ENCODE measurements around the gene PLIN4. TPM values are rescaled to one million over a fixed set of nuclear protein-coding genes. Genes with fewer than 3 reads are reported as not detected.
"Not testable (repeated sequence)": the region's sequence is repeated elsewhere in the genome, so short reads cannot be mapped to it uniquely, and the experiment has no call there.

PLIN4 gene
- total and polyA plus RNA-seq, 9 donors: 1.4 to 4.5 (median 2.8) TPM

DNA sequence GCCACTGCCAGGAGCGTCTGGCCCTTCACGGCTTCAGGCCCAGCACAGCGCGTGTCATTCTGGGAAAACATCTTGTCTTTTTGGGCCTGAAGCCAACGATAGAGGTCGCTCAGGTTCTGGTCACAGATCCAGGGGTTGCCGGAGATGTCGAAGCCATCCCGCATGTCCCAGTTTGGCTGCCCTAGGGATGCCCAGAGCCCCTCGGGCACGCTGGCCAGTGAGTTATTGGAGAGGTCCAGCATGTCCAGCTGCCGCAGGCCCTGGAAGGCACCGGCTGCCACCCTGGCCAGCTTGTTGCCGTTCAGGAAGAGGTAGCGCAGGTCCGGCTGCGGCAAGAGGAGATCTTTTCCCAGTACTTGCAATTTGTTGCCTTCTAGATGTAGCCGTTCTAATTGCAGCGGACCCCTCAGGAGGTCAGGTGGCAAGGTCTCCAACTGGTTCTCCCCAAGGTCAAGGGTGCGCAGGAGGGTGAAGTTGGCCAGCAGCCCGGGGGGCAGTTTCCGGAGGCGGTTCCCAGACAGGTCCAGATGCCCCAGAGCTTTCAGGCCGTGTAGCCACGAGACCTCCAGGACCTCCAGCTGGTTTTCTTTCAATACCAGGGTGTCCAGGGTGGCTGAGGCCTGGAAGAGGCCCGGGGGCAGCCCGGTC lies 19.8 kb upstream of the PLIN4 start:
- Histone ChIP-seq H3K9me3 (replicated peaks; ENCODE audit: control insufficient read depth, low read depth, low read length) (peaks cover 8% of the 10 kb centered on the region), H3K27me3 (ENCODE audit: control insufficient read depth, insufficient read depth, low read length) (peaks cover 8% of the 10 kb centered on the region), H3K4me3 (ENCODE audit: low read length) (no peak overlapping the region), H3K36me3 (ENCODE audit: control insufficient read depth, insufficient read depth, low read length) (no peaks in the 10 kb centered on the region), H3K27ac (ENCODE audit: low read length) (no peak overlapping the region), H3K4me1 (ENCODE audit: control insufficient read depth, insufficient read depth, low read length) (peaks cover 29% of the 10 kb centered on the region)
- WGBS (ENCODE audit: insufficient coverage): 71% methylated on average over 27 of the region's 27 CpGs
- no peak for DNase-seq

GRCh38 chr19:4536798-4537197 lies 18.5 kb upstream of the PLIN4 start:
- Histone ChIP-seq H3K9me3 (replicated peaks; ENCODE audit: control insufficient read depth, low read depth, low read length) (peaks cover 8% of the 10 kb centered on the region), H3K27me3 (ENCODE audit: control insufficient read depth, insufficient read depth, low read length) (peaks cover 8% of the 10 kb centered on the region), H3K27ac (ENCODE audit: low read length) (no peak overlapping the region), H3K36me3 (ENCODE audit: control insufficient read depth, insufficient read depth, low read length) (no peaks in the 10 kb centered on the region), H3K4me1 (ENCODE audit: control insufficient read depth, insufficient read depth, low read length) (peaks cover 29% of the 10 kb centered on the region), H3K4me3 (ENCODE audit: low read length) (no peak overlapping the region)
- no peak for DNase-seq
- WGBS (ENCODE audit: insufficient coverage): 26% methylated on average over 4 of the region's 5 CpGs

DNA sequence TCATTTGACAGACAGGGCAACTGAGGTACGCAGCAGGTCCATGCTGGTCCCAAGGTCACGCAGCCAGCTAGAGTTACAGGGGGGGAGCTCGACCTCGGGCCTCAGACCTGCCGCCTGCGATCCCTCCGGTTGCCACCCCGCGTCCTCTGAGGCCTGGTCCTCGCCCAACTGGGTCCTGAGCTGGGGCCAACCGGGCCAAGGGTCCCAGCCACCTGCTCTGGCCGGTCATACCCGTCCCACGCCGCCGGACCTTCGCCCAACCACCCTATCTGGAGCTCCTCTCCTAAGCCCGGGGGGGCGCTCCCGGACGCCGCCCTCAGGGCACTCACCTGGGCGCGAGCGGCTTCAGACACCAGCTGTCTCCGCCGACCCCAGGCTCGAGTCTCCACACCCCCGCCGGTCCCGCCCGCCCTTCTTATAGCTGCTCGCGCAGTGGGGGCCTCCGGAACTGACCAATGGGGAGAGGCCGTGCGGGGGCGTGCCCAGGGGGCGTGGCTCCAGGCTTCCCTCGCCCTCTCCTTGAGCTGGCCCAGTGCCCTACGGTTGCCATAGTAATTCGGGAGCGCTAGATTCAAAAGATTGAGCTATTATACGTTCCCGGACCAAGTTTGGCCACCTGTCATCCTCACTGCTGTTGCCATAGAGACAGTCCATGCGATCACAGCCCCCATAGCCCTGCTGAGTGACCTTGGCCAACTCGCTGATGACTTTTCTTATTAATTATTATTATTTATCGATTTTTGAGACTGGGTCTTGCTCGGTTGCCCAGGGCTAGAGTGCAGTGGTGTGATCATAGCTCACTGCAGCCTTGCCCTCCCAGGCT lies 16.8 kb upstream of the PLIN4 start, which contains the start of gene PLIN5:
TSS of gene PLIN5 (minus strand) at position 389 of the 823 bp plus-strand sequence. CDS start 1,150 bp downstream, outside the sequence.
- no peaks in the 10 kb centered on the region for H3K36me3 ChIP-seq (ENCODE audit: control insufficient read depth, insufficient read depth, low read length)
- 3% methylated on average over 43 of the region's 49 CpGs for WGBS (ENCODE audit: insufficient coverage)
- no peaks in the 10 kb centered on the region for H3K9me3 ChIP-seq (replicated peaks; ENCODE audit: control insufficient read depth, low read depth, low read length)
- H3K4me3 ChIP-seq (ENCODE audit: low read length): peak within 1 kb of the TSS; percentile 1
- no peak within 1 kb of the TSS for H3K27ac ChIP-seq (ENCODE audit: low read length)
- DNase-seq: peak; percentile 68
- peaks cover 29% of the 10 kb centered on the region for H3K4me1 ChIP-seq (ENCODE audit: control insufficient read depth, insufficient read depth, low read length)
- peaks cover 8% of the 10 kb centered on the region for H3K27me3 ChIP-seq (ENCODE audit: control insufficient read depth, insufficient read depth, low read length)

DNA sequence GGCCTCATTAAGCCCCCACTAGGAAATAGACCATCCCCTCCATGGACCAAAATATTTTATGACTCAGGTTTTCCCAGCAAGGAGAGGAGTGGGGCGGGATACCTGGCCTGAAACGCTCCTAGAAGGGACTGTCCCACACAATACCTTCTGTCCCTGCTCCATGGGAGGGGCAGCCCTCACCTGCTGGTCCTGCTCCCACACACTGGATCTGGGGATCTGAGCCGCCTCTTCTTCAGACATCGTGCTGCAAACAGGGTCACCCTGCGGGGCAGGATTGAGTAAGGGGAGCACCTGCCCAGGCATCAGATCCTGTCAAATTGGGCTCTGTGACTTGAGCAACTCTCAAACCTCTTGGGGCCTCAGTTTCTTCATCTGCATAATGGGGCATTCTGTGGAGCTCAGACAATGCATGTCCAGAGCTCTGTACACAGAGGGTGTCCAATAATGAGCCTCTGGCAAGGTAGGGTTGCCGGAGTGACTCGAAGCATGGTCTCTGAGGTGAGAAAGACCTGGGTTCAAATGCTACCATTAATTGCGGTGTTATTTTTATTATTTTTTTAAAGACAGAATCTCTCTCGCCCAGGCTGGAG lies 15.6 kb upstream of the PLIN4 start:
- WGBS (ENCODE audit: insufficient coverage): 74% methylated on average over 6 of the region's 9 CpGs
- Histone ChIP-seq H3K4me3 (ENCODE audit: low read length) (no peak overlapping the region), H3K36me3 (ENCODE audit: control insufficient read depth, insufficient read depth, low read length) (no peaks in the 10 kb centered on the region), H3K27me3 (ENCODE audit: control insufficient read depth, insufficient read depth, low read length) (peaks cover 8% of the 10 kb centered on the region), H3K9me3 (replicated peaks; ENCODE audit: control insufficient read depth, low read depth, low read length) (no peaks in the 10 kb centered on the region), H3K27ac (ENCODE audit: low read length) (no peak overlapping the region), H3K4me1 (ENCODE audit: control insufficient read depth, insufficient read depth, low read length) (peaks cover 29% of the 10 kb centered on the region)
- DNase-seq: no peak

DNA sequence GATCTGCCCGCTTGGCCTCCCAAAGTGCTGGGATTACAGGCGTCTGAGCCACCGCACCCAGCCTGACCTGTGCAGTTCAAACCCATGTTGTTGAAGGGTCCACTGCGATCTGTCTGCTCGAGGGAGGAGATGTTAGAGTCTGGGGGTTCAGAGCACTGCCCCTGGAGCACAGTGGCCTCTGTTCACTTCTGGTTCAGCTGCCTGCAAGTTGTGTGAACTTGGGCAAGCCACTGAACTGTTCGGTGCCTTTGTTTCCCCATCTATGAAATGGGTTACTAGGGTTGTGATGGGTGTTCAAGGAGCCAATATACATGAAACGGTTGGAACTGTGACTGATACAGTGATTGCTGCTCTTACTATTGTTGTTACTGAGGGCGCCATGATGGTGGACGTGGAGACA lies 15.0 kb upstream of the PLIN4 start:
- Histone ChIP-seq H3K9me3 (replicated peaks; ENCODE audit: control insufficient read depth, low read depth, low read length) (no peaks in the 10 kb centered on the region), H3K4me3 (ENCODE audit: low read length) (no peak overlapping the region), H3K4me1 (ENCODE audit: control insufficient read depth, insufficient read depth, low read length) (peaks cover 27% of the 10 kb centered on the region), H3K27me3 (ENCODE audit: control insufficient read depth, insufficient read depth, low read length) (peaks cover 8% of the 10 kb centered on the region), H3K27ac (ENCODE audit: low read length) (no peak overlapping the region), H3K36me3 (ENCODE audit: control insufficient read depth, insufficient read depth, low read length) (no peaks in the 10 kb centered on the region)
- 75% methylated on average over 7 of the region's 9 CpGs for WGBS (ENCODE audit: insufficient coverage)
- DNase-seq: no peak

GRCh38 chr19:4531562-4532165 lies 13.4 kb upstream of the PLIN4 start:
- DNase-seq: no peak
- Histone ChIP-seq H3K4me1 (ENCODE audit: control insufficient read depth, insufficient read depth, low read length) (peaks cover 13% of the 10 kb centered on the region), H3K27ac (ENCODE audit: low read length) (no peak overlapping the region), H3K9me3 (replicated peaks; ENCODE audit: control insufficient read depth, low read depth, low read length) (no peaks in the 10 kb centered on the region), H3K36me3 (ENCODE audit: control insufficient read depth, insufficient read depth, low read length) (no peaks in the 10 kb centered on the region), H3K27me3 (ENCODE audit: control insufficient read depth, insufficient read depth, low read length) (peaks cover 8% of the 10 kb centered on the region), H3K4me3 (ENCODE audit: low read length) (no peak overlapping the region)
- 59% methylated on average over 10 of the region's 28 CpGs for WGBS (ENCODE audit: insufficient coverage)

DNA sequence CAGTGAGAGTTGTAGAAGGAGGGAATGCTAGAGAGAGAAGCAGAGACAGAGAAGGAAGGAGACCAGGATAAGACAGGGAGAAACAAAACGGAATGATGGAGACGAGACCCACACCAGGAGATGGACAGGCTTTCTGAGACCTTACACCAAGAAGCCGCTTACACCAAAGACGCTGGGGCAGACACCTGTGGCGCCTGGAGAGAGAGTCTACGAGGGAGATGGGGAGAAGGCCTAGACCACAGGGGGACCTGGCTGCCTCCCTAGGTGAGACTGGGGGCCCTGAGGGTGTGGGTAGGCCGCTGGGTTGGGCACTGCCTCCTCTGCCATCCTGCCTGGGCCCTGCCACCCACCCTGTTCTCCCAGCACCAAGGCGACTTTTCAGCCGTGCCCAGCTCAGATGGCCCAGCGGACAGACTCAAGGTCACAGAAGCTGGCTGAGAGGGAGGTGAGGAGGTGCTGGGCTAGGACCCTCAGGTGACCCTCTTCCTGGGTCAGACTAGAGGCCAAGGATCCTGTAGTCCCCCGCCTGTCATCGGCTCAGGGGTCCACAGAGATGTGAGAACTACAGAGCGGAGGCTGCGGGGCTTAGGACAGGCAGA lies 11.7 kb upstream of the PLIN4 start:
- H3K27ac ChIP-seq (ENCODE audit: low read length): no peak overlapping the region

GRCh38 chr19:4528843-4529242 lies 10.6 kb upstream of the PLIN4 start:
- WGBS (ENCODE audit: insufficient coverage): 74% methylated on average over 14 of the region's 15 CpGs
- no peaks in the 10 kb centered on the region for H3K9me3 ChIP-seq (replicated peaks; ENCODE audit: control insufficient read depth, low read depth, low read length)
- DNase-seq: no peak
- no peaks in the 10 kb centered on the region for H3K4me1 ChIP-seq (ENCODE audit: control insufficient read depth, insufficient read depth, low read length)
- no peaks in the 10 kb centered on the region for H3K36me3 ChIP-seq (ENCODE audit: control insufficient read depth, insufficient read depth, low read length)
- no peak overlapping the region for H3K27ac ChIP-seq (ENCODE audit: low read length)
- no peaks in the 10 kb centered on the region for H3K27me3 ChIP-seq (ENCODE audit: control insufficient read depth, insufficient read depth, low read length)
- H3K4me3 ChIP-seq (ENCODE audit: low read length): no peak overlapping the region

More for the DNA sequence above, 11.7 kb upstream of the PLIN4 start:
- WGBS (ENCODE audit: insufficient coverage): 75% methylated on average over 11 of the region's 14 CpGs
- Histone ChIP-seq H3K27me3 (ENCODE audit: control insufficient read depth, insufficient read depth, low read length) (peaks cover 3% of the 10 kb centered on the region), H3K36me3 (ENCODE audit: control insufficient read depth, insufficient read depth, low read length) (no peaks in the 10 kb centered on the region), H3K4me3 (ENCODE audit: low read length) (no peak overlapping the region), H3K4me1 (ENCODE audit: control insufficient read depth, insufficient read depth, low read length) (peaks cover 4% of the 10 kb centered on the region), H3K9me3 (replicated peaks; ENCODE audit: control insufficient read depth, low read depth, low read length) (no peaks in the 10 kb centered on the region)
- no peak for DNase-seq

DNA sequence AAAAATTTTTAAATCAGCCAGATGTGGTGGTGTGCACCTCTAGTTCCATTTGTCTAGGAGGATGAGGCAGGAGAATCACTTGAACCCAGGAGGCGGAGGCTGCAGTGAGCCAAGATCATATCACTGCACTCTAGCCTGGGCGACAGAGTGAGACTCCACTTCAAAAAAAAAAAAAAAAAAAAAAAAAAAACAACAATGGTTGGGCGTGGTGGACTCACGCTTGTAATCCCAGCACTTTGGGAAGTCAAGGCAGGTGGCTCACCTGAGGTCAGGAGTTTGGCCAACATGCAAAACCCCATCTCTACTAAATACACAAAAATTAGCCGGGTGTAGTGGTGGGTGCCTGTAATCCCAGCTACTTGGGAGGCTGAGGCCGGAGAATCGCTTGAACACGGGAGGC lies 9.1 kb upstream of the PLIN4 start:
- H3K27me3 ChIP-seq (ENCODE audit: control insufficient read depth, insufficient read depth, low read length); H3K9me3 ChIP-seq (replicated peaks; ENCODE audit: control insufficient read depth, low read depth, low read length); H3K36me3 ChIP-seq (ENCODE audit: control insufficient read depth, insufficient read depth, low read length); H3K4me3 ChIP-seq (ENCODE audit: low read length); H3K27ac ChIP-seq (ENCODE audit: low read length); H3K4me1 ChIP-seq (ENCODE audit: control insufficient read depth, insufficient read depth, low read length); DNase-seq: not testable (repeated sequence)
- 93% methylated on average over 3 of the region's 8 CpGs for WGBS (ENCODE audit: insufficient coverage)

Measured in muscle of leg (tissue), 11 donors.